HG02642 (cell line): Measurements from ENCODE around the gene GFY.

Source experiments
- ATAC-seq: cut with Tn5 transposase; IDR thresholded peaks from one replicate; pipeline ENCODE4 v1.9.1; 2021; ENCODE audit warnings: mild to moderate bottlenecking; ENCODE audit not compliant: unreplicated experiment, poor library complexity

GFY gene

DNA sequence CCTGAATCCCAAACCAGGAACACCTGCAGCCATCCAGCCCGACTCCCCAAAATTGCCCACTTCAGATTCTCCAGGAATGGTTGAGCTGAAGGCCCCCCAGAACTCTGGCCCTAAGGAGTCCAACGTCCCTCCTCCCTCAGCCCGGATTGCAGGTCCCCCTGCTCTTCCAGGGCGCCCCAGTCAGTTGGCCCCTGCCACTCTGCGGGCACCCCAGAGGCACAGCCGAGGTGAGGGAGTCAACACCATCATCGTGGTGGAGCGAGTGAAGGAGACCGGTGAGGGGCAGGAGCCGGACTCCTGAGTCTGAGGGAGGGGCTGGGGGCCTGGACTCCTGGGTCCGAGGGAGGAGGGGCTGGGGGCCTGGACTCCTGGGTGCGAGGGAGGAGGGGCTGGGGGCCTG, 2.2 kb downstream of the GFY start:
- no peak for ATAC-seq

- no peak for ATAC-seq
Observed at GRCh38 chr19:49427855-49428546, 2.8 kb downstream of the GFY start.

- ATAC-seq = no peak
Observed at GRCh38 chr19:49428547-49429451, 3.6 kb downstream of the GFY start.

GRCh38 chr19:49430172-49430677, 5.0 kb downstream of the GFY start:
- no peak for ATAC-seq

- ATAC-seq = no peak
Observed at GRCh38 chr19:49430678-49431329, 5.6 kb downstream of the GFY start.

- no peak for ATAC-seq
Observed at GRCh38 chr19:49431330-49431749, 6.2 kb downstream of the GFY start.

- ATAC-seq = no peak
Observed at GRCh38 chr19:49432141-49433073, 7.2 kb downstream of the GFY start.

DNA sequence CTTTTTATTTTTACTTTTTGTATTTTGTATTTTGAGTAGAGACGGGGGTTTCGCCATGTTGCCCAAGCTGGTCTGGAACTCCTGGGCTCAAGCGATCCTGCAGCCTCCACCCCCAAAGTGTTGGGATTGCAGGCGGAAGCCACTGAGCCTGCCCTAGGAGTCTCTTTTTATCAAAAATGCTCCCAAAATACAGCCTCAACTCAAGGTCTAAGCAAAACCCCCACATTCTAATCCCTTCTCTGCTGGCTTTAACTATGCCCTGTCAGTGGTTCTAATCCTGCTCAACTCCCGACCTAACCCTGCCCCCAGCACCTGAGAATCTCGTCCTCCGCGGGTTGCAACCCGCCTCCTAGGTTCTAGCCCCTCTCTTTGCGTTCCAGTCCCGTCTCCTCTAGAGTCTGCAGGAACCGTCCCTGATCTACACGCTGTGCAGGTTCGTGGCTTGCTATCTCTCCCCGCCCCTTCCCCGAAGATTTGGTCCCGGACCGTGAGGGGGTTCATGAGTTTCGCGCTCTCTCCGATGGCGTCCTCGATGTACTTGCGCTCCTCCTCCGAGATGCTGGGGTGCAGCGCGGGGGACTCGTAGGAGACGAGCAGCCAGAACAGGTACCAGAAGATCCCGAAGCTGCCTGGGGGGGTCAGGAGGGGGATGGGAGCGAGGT, 8.2 kb downstream of the GFY start:
- ATAC-seq = no peak

- ATAC-seq = no peak
Observed at GRCh38 chr19:49434907-49435583, 9.9 kb downstream of the GFY start.

DNA sequence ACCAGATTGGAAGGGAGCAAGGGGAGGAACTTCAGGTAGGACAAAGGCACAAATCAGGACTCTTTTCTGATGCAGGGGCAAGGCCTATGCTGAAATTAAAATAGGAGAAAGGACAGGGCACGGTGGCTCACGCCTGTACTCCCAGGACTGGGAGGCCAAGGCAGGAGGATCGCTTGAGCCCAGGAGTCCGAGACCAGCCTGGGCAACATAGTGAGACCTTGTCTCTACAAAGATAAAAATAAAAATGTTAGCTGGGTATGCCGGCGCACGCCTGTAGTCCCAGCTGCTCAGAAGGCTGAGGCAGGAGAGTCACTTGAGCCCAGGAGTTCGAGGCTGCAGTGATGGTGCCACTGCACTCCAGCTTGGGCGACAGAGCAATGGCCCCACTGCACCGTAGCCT, 10.5 kb downstream of the GFY start:
- ATAC-seq = no peak

DNA sequence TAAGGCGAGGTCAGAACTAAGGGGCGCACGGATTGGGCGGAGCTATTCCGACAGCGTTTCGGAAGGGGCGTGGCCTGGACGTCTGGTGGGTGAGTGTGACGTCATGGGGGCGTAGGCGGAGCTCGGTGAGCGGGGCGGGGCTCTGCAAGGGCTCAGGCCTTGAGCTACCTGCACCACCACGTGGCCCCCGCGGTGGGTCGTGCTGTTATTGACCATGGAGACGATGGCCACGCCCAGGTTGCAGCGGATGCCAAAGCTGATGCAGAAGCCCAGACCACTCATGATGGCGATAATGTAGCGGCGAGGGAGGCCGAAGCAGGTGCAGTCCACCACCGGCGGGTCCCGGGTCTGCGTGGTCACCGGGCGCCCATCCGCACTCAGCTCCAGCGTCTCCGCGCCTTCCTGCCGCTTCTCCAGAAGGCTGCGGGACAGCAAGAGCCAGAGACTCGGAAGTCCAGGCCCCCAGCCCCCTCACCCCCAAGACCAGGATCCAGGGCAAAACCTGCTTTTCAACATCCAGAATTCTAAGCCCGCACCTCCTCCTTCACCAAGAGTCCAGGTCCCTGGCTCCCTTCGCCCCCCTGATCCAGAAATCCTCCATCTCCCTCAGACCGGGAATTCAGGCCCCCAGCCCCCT, 11.3 kb downstream of the GFY start:
- no peak for ATAC-seq

- ATAC-seq = no peak
Observed at GRCh38 chr19:49437231-49437630, 12.0 kb downstream of the GFY start.

GRCh38 chr19:49438261-49438660, 13.1 kb downstream of the GFY start:
- no peak for ATAC-seq

- ATAC-seq = no peak
Observed at GRCh38 chr19:49439836-49440235, 14.6 kb downstream of the GFY start.

GRCh38 chr19:49440439-49441209, 15.4 kb downstream of the GFY start:
- no peak for ATAC-seq

DNA sequence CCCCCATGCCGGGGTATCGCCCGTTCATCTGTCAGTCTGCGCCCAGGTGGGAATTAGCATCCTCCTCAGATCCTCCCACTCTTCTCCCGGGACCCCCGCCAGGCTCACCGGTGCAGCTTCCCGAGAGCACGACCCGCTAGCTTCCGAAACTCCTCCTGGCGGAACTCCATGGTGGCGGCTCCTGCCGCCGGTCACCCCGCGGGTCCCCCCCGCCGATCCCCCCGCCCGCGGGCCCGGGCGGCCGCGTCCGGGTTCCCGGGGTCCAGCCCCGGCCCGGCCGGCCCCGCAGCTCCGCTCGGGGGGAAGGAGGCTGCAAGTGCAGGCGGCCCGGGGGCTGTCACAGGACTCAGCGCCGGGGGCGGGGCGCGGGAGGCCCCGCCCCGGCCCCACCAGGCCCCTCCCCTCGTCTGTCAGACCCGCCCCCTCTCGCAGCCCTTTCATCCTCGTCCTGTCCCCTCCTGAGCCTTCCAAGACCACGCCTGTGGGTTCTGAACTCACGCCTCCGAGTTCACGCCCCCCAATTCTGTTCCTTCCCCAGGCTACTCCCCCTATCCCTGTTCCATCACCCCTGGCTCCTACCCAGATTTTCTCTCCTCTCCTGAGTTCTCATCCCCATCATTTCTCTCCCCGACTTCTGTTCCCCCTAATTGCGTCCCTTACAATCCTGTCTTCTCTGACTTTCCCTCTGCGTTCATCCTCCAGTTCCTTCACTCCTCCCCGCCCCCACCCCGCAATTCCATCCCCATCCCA, 16.2 kb downstream of the GFY start, which contains the start of gene SLC17A7:
SLC17A7 (minus strand) TSS at position 318 of the 750 bp plus-strand sequence; CDS start at position 170, 148 bp downstream.
- ATAC-seq = no peak

GRCh38 chr19:49441960-49442350, 16.8 kb downstream of the GFY start:
- ATAC-seq = no peak
